Mesenchymal stem cell (in vitro differentiated cells and primary cell): ENCODE data around the gene ERGIC1.
A peak's percentile ranks its signal among the peaks of the same experiment; 100 is the strongest.

Source experiments
- DNase-seq: peaks from one replicate; pipeline ENCODE4 v3.0.0-alpha.2; 2013
- H2AFZ ChIP-seq: one replicate; pipeline ENCODE4 v1.6.1; 2013; ENCODE audit warnings: low read depth, mild to moderate bottlenecking, control low read depth, inconsistent platforms, low read length, moderate library complexity
- H2AK5ac ChIP-seq: 2 replicates; pipeline ENCODE4 v1.6.1; 2013; ENCODE audit warnings: low read length, moderate library complexity, mild to moderate bottlenecking, inconsistent platforms; ENCODE audit not compliant: severe bottlenecking
- H2BK120ac ChIP-seq: one replicate; pipeline ENCODE4 v1.6.1; 2013; ENCODE audit warnings: low read depth, mild to moderate bottlenecking, inconsistent platforms, low read length, moderate library complexity
- H2BK12ac ChIP-seq, 2 experiments: one replicate each; pipeline ENCODE4 v1.6.1; 2013; ENCODE audit warnings: inconsistent platforms in 2 of 2, low read length in 2 of 2, mild to moderate bottlenecking in 2 of 2, moderate library complexity in 2 of 2, control low read depth in 1 of 2
- H2BK15ac ChIP-seq: one replicate; pipeline ENCODE4 v1.6.1; 2013; ENCODE audit warnings: mild to moderate bottlenecking, low read depth, inconsistent platforms; ENCODE audit not compliant: poor library complexity, severe bottlenecking
- H2BK5ac ChIP-seq: 2 replicates; pipeline ENCODE4 v1.6.1; 2013; ENCODE audit warnings: low read depth, mild to moderate bottlenecking, low read length, control low read depth, inconsistent platforms; ENCODE audit not compliant: poor library complexity, severe bottlenecking
- H3K14ac ChIP-seq, 2 experiments: one replicate each; pipeline ENCODE4 v1.6.1; 2013; ENCODE audit warnings: inconsistent platforms in 2 of 2, low read length in 2 of 2, control low read depth in 1 of 2, mild to moderate bottlenecking in 1 of 2, moderate library complexity in 1 of 2
- H3K18ac ChIP-seq, 2 experiments: one replicate each; pipeline ENCODE4 v1.6.1; 2013; ENCODE audit warnings: inconsistent platforms in 2 of 2, low read length in 2 of 2, control low read depth in 1 of 2, low read depth in 1 of 2, mild to moderate bottlenecking in 1 of 2
- H3K23ac ChIP-seq, 2 experiments: one replicate each; pipeline ENCODE4 v1.6.1; 2013; ENCODE audit warnings: inconsistent platforms in 2 of 2, low read length in 2 of 2, mild to moderate bottlenecking in 2 of 2, moderate library complexity in 2 of 2, control low read depth in 1 of 2
- H3K27ac ChIP-seq: 2 replicates; pipeline ENCODE4 v1.5.1; 2013; ENCODE audit warnings: mild to moderate bottlenecking, moderate library complexity, low read length, control low read depth, inconsistent platforms; ENCODE audit not compliant: poor library complexity, severe bottlenecking
- H3K27me3 ChIP-seq, 2 experiments: 2 replicates each; pipeline versions ENCODE4 v1.6.1 to v1.7.0; 2013; ENCODE audit warnings: low read length in 2 of 2, mild to moderate bottlenecking in 2 of 2, moderate library complexity in 2 of 2, control low read depth in 1 of 2, inconsistent platforms in 1 of 2; ENCODE audit not compliant: control insufficient read depth in 1 of 2, insufficient read depth in 1 of 2
- H3K36me3 ChIP-seq, 2 experiments: 2 replicates each; pipeline versions ENCODE4 v1.6.1 to v1.7.0; 2013; ENCODE audit warnings: low read length in 2 of 2, control low read depth in 1 of 2, inconsistent platforms in 1 of 2, low read depth in 1 of 2, mild to moderate bottlenecking in 1 of 2; ENCODE audit not compliant: insufficient read depth in 2 of 2, control insufficient read depth in 1 of 2
- H3K4ac ChIP-seq, 2 experiments: one replicate each; pipeline ENCODE4 v1.6.1; 2013; ENCODE audit warnings: inconsistent platforms in 2 of 2, low read length in 2 of 2, mild to moderate bottlenecking in 2 of 2, moderate library complexity in 2 of 2, control low read depth in 1 of 2, low read depth in 1 of 2
- H3K4me1 ChIP-seq: 2 replicates; pipeline ENCODE4 v1.6.1; 2013; ENCODE audit warnings: low read depth, low read length, control low read depth; ENCODE audit not compliant: control insufficient read depth, insufficient read depth
- H3K4me2 ChIP-seq: 2 replicates; pipeline ENCODE4 v1.6.1; 2013; ENCODE audit warnings: low read length, mild to moderate bottlenecking, inconsistent platforms; ENCODE audit not compliant: poor library complexity, severe bottlenecking
- H3K4me3 ChIP-seq, 2 experiments: 2 replicates each; pipeline versions ENCODE4 v1.5.1 to v1.7.0; 2013; ENCODE audit warnings: low read length in 2 of 2, mild to moderate bottlenecking in 2 of 2, control low read depth in 1 of 2, low read depth in 1 of 2; ENCODE audit not compliant: insufficient read depth in 1 of 2
- H3K79me1 ChIP-seq: replicated peaks from 2 replicates; pipeline ENCODE4 v1.6.1; 2013; ENCODE audit warnings: mild to moderate bottlenecking, control low read depth, low read length, inconsistent platforms; ENCODE audit not compliant: poor library complexity, severe bottlenecking
- H3K9ac ChIP-seq: 2 replicates; pipeline ENCODE4 v1.7.0; 2013; ENCODE audit warnings: mild to moderate bottlenecking, low read length, moderate library complexity
- H3K9me3 ChIP-seq: 2 replicates; pipeline ENCODE4 v1.7.0; 2013; ENCODE audit warnings: mild to moderate bottlenecking, low read length; ENCODE audit not compliant: control insufficient read depth
- H4K8ac ChIP-seq: one replicate; pipeline ENCODE4 v1.6.1; 2013; ENCODE audit warnings: inconsistent platforms, mild to moderate bottlenecking, low read length, moderate library complexity
- H4K91ac ChIP-seq: one replicate; pipeline ENCODE4 v1.6.1; 2013; ENCODE audit warnings: mild to moderate bottlenecking, low read length, inconsistent platforms
- WGBS: methylation state at CpG from one replicate; pipeline ENCODE4 v1.1.7; 2013; ENCODE audit warnings: mixed read lengths; 5-methylcytosine and 5-hydroxymethylcytosine counted together

The ERGIC1 gene

DNA sequence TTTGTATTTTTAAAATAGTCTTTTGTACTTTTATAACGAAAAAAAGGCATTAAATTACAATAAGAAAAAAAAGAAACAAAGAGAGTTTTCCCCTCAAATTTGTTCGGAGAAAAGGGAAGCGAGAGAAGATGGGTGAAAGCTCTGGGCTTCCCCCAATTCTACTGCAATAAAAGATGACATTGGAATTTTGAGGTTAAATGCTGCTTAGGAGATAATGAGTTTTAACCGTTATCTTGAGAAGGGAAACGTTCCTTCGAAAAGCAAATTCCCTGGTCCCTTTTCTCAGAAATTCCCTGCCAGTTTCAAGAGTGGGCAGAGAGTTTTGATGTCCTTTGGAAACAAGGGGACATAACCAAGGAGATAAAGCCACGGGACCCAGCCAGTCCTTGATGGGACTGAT lies 18.4 kb upstream of the ERGIC1 start:
- Histone ChIP-seq H2BK5ac (no peak overlapping the region), H3K9ac (no peak overlapping the region), H3K4me3 (no peak overlapping the region), H2AK5ac (peak overlapping the region; percentile 49), H3K79me1 (no peaks in the 10 kb centered on the region), H3K27ac (no peak overlapping the region), H3K14ac (no peak overlapping the region), H3K4me1 (peaks cover 4% of the 10 kb centered on the region), H3K36me3 (no peaks in the 10 kb centered on the region), H3K4ac (no peak overlapping the region), H3K4me2 (no peak overlapping the region), H3K27me3 (no peaks in the 10 kb centered on the region), H3K9me3 (no peaks in the 10 kb centered on the region), H2BK12ac (no peak overlapping the region), H4K8ac (no peak overlapping the region), H2BK120ac (no peak overlapping the region), H3K23ac (no peak overlapping the region), H3K18ac (no peak overlapping the region), H2AFZ (no peak overlapping the region), H2BK15ac (no peak overlapping the region), H4K91ac (no peak overlapping the region)
- 93% methylated on average over 6 of the region's 7 CpGs for WGBS
- DNase-seq: no peak

DNA sequence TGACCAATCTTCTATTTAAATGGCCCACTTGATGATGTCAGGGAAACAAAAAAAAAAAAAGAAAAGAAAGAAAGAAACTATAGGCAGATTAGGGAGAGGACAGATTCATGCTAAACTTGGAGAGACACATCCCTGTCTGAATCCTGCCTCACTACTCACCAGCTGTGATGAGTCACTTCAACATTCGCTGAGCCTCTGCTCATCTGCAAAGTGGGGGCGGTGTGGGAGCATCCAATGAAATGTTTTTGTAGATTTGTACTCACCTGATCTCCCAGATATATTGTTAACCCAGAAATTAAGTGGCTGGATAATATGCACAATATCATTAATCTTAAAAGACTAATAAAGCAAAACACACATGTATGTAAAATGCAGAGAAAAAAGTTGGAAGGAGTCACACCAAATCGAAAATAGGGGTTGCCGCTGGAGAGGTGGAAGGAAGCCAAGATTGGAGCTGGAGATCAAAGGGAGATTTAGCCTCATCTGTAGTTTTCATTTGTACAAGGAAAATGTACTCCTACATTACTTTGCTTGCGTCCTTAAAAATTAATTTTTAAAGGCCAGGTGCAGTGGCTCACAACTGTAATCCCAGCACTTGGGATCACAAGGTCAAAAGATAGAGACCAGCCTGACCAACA lies 17.0 kb upstream of the ERGIC1 start:
- Histone ChIP-seq H3K4me2 (no peak overlapping the region), H3K27ac (peak overlapping the region; percentile 12), H3K9ac (peak overlapping the region; percentile 34), H3K23ac (no peak overlapping the region), H4K91ac (no peak overlapping the region), H4K8ac (no peak overlapping the region), H3K18ac (no peak overlapping the region), H2AFZ (no peak overlapping the region), H3K9me3 (no peaks in the 10 kb centered on the region), H2AK5ac (no peak overlapping the region), H3K4ac (no peak overlapping the region), H3K27me3 (no peaks in the 10 kb centered on the region), H2BK120ac (no peak overlapping the region), H3K4me3 (peak overlapping the region in 1 of 2 experiments; percentile 32), H3K4me1 (peaks cover 4% of the 10 kb centered on the region), H3K14ac (no peak overlapping the region), H2BK15ac (no peak overlapping the region), H2BK5ac (no peak overlapping the region), H2BK12ac (no peak overlapping the region), H3K79me1 (no peaks in the 10 kb centered on the region), H3K36me3 (no peaks in the 10 kb centered on the region)
- peak; percentile 83 for DNase-seq
- 94% methylated on average over 3 of the region's 5 CpGs for WGBS

DNA sequence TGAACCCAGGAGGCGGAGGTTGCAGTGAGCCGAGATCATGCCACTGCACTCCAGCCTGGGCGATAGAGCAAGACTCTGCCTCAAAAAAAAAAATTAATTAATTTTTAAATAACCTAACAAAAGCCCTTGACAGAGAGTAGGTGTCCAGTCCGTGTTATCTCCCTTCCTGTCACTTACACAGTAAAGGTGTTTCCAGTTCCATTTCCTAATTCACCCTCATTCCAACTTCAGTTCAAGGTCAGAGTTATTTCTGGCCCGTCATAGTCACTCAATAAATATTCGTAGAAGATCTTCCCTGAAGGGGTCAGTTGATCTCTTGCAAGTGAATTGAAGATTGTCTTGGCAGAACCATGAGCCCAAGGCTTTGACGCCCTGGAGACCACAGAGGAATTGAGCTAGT lies 16.4 kb upstream of the ERGIC1 start:
- no peak overlapping the region for H3K18ac ChIP-seq
- no peaks in the 10 kb centered on the region for H3K79me1 ChIP-seq
- H3K14ac ChIP-seq: no peak overlapping the region
- H3K4me2 ChIP-seq: no peak overlapping the region
- no peak overlapping the region for H3K27ac ChIP-seq
- H4K8ac ChIP-seq: no peak overlapping the region
- H3K36me3 ChIP-seq: no peaks in the 10 kb centered on the region
- no peak overlapping the region for H2AFZ ChIP-seq
- H2BK12ac ChIP-seq: no peak overlapping the region
- no peaks in the 10 kb centered on the region for H3K9me3 ChIP-seq
- no peak overlapping the region for H2BK5ac ChIP-seq
- peaks cover 4% of the 10 kb centered on the region for H3K4me1 ChIP-seq
- no peak overlapping the region for H2AK5ac ChIP-seq
- no peak overlapping the region for H2BK15ac ChIP-seq
- H3K27me3 ChIP-seq: no peaks in the 10 kb centered on the region
- 98% methylated on average over 7 of the region's 7 CpGs for WGBS
- no peak overlapping the region for H2BK120ac ChIP-seq
- DNase-seq: no peak
- H3K4ac ChIP-seq: no peak overlapping the region
- H3K9ac ChIP-seq: no peak overlapping the region
- H4K91ac ChIP-seq: no peak overlapping the region
- no peak overlapping the region for H3K4me3 ChIP-seq
- no peak overlapping the region for H3K23ac ChIP-seq

DNA sequence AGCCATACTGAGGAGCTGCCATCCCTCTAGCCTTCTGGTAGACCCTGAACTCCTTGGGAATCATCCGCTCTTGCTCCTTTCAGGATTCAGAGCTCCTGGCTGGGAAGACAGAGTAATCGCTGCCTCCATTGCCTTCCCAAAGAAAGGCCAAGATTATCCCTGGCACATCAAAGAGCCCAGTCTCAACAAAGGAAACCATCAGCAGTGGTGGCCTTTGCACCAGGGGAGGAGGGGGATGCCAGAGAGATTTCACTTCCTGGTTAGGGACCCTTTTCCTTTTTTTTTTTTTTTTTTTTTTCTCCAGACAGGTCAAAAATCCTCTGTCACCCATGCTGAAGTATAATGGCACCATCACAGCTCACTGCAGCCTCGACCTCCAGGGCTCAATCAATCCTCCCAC lies 16.0 kb upstream of the ERGIC1 start:
- Histone ChIP-seq H3K4me2 (no peak overlapping the region), H3K79me1 (no peaks in the 10 kb centered on the region), H3K4me1 (peaks cover 4% of the 10 kb centered on the region), H3K4me3 (no peak overlapping the region), H2AFZ (no peak overlapping the region), H4K8ac (no peak overlapping the region), H2BK15ac (no peak overlapping the region), H3K36me3 (no peaks in the 10 kb centered on the region), H3K23ac (no peak overlapping the region), H2BK120ac (no peak overlapping the region), H2AK5ac (no peak overlapping the region), H2BK12ac (no peak overlapping the region), H3K18ac (no peak overlapping the region), H3K14ac (no peak overlapping the region), H3K4ac (no peak overlapping the region), H3K9me3 (no peaks in the 10 kb centered on the region), H3K27ac (no peak overlapping the region), H3K9ac (no peak overlapping the region), H4K91ac (no peak overlapping the region), H3K27me3 (no peaks in the 10 kb centered on the region), H2BK5ac (no peak overlapping the region)
- no peak for DNase-seq
- WGBS: 89% methylated on average over 3 of the region's 3 CpGs
